Vagina (tissue), 2 donors: Measurements from ENCODE around the gene CNOT4.

Source experiments
- CTCF ChIP-seq, 3 experiments: fragments of 450-650 bp in 2 of 3; fragments of 200-600 bp in 1 of 3; sonication (generic) in 1 of 3; IDR thresholded peaks; one replicate each; pipeline ENCODE4 v1.5.1; 2017 to 2019; ENCODE audit warnings: antibody characterized with exemption in 3 of 3, mild to moderate bottlenecking in 2 of 3, moderate library complexity in 2 of 3
- POLR2A ChIP-seq, 2 donors: fragments of 450-650 bp; IDR thresholded peaks; one replicate each; pipeline ENCODE4 v1.6.1; 2017; ENCODE audit warnings: antibody characterized with exemption in 2 of 2, mild to moderate bottlenecking in 2 of 2, moderate library complexity in 2 of 2
- POLR2AphosphoS5 ChIP-seq, 2 donors: sonication (generic); formaldehyde crosslinking; IDR thresholded peaks; one replicate each; pipeline ENCODE4 v1.9.0; 2017; ENCODE audit warnings: antibody characterized with exemption in 2 of 2, mild to moderate bottlenecking in 2 of 2, low read depth in 1 of 2; ENCODE audit not compliant: insufficient read depth in 1 of 2

- TF ChIP-seq CTCF (IDR thresholded peaks at IDR 0.05) (no peak), POLR2AphosphoS5 (IDR thresholded peaks at IDR 0.05; ENCODE audit: insufficient read depth in 1 of 2, low read depth in 1 of 2) (no peak), POLR2A (IDR thresholded peaks at IDR 0.05) (no peak)
Measured at GRCh38 chr7:135430626-135431025, 79.3 kb downstream of the CNOT4 start.
